GM18951 (cell line): ENCODE results near the gene SCFD2.

Experiments
- POLR2A ChIP-seq: IDR thresholded peaks from 4 replicates; pipeline ENCODE4 v1.6.1; 2011; ENCODE audit warnings: mild to moderate bottlenecking; ENCODE audit not compliant: insufficient read length, insufficient read depth; ENCODE audit errors: extremely low read depth
- in situ Hi-C: fragments of 300-500 bp; cut with MboI; formaldehyde crosslinking; loops from one replicate; pipeline ENCODE4 v1.12.0; 2022; ENCODE audit warnings: low sequenced_read_pairs, mixed read lengths, inconsistent platforms; ENCODE audit not compliant: unreplicated experiment

Gene SCFD2

GRCh38 chr4:53105313-53105712 lies 260.5 kb downstream of the SCFD2 start:
- in situ Hi-C loops, result no loop called here
- TF ChIP-seq POLR2A, result no peak

DNA sequence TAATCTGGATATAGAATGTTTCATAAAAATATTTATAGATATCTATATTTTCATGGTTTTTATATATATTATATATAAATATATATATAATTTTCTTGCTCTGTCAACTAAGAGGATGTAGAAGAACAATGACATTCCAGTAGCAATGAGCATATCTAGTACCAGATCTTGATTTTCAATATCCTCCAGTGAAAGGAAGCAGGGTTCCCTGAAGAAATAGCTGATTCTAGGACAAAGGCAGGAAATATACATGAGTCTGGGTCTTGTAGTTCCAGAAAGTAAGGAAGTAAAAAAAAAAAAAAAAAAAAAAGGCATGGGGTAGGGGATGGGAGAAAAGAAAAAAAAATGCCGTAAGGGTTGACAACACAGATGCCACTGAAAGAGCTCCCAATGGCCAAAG lies 262.4 kb downstream of the SCFD2 start:
- TF ChIP-seq POLR2A, result no peak
- in situ Hi-C loops, result no loop called here

DNA sequence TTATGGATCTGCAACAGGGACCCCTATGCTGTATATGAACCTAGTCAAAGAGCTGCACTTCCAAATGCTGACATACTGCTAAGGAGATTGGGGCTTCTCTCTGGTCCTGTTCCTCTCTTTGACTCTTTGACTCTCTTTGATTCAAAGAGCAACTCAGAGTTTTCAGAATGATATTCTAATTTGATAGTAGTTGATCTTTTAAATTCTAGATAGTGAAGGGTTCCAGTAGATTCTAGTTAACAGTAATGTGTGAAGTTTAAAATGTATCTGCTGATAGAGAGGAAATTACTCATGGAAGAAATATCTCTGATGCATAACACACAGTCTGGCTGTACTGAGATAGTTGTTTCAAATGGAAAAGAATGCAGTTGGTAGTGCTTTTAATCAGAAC lies 264.7 kb downstream of the SCFD2 start:
- no peak for TF ChIP-seq POLR2A
- in situ Hi-C loops, result no loop called here

- in situ Hi-C loops, result no loop called here
- TF ChIP-seq POLR2A, result no peak
Observed at GRCh38 chr4:53100501-53101190, 265.2 kb downstream of the SCFD2 start.

DNA sequence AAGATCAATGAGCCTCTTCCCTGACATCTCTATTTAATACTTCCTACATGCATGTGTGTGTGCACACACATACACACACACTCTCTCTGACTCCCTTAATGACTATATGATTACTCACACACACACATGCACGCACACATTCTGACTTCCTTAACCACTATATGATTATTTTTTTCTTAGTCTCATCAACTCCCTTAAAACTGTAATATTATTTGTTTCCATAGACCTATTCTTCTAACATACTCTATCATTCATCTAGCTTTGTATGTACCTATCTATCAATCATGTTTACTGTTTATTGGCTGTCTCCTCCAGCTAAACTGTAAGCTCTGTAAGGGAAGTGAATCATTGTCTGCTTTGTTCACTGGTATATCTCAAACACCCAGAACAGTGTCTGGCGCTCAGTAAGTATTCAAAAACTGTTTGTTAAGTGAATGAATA lies 267.2 kb downstream of the SCFD2 start:
- no peak for TF ChIP-seq POLR2A
- in situ Hi-C loops, result no loop called here

DNA sequence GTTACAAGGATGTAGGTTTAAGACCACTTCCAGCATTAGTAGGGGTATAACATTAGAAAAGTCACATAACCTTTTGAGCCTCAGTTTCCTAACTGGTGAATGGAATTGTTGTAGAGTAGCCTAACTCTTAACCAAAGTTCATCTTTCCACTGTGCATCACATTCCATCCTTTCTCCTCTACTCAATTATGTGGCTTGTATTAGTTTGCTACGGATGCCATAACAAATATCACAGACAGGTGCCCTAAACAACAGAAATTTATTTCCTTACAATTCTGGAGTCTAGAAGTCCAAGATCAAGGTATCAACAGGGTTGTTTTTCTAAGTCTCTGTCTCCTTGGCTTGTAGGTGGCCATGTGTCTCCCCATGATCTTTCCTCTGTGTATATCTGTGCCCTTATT lies 271.8 kb downstream of the SCFD2 start:
- no peak for TF ChIP-seq POLR2A
- in situ Hi-C loops, result no loop called here

DNA sequence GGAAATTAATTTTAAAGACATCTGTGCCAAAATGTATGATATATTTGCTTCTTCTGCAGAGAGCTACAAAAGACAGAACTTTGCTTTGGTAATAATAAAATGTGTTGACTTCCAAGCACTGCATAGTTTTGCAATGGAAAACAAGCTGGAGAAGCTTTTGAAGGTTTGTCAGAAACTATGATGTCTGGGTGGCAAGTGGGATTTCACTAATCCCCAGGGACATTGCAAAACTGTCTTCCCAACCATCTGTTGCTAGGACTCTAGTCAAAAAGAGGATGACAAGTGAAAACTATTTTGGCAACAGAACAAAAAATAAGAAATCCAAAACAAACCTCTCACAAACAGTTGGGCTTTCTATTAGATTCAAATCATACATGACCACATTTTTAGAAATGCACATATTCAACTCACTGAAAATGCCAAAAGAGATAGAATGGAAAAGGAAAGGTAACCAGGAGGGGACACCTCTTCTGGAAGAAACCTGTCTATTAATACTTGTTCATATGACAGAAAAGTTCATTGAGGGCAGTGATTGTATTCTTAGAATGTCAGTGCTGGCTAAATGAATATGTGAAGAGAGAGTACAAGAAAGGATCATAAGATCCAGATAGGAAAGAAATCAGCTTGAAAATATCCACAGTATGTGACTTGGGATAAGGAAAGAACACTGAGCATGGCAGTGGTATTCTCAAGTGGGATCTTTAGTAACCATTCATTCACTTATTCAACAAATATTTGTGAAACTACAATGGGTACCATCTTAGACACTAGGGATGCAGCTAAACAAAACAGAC lies 275.7 kb downstream of the SCFD2 start:
- TF ChIP-seq POLR2A, result no peak
- in situ Hi-C loops, result no loop called here

GRCh38 chr4:53088152-53088551 lies 277.7 kb downstream of the SCFD2 start:
- no peak for TF ChIP-seq POLR2A
- in situ Hi-C loops, result no loop called here

DNA sequence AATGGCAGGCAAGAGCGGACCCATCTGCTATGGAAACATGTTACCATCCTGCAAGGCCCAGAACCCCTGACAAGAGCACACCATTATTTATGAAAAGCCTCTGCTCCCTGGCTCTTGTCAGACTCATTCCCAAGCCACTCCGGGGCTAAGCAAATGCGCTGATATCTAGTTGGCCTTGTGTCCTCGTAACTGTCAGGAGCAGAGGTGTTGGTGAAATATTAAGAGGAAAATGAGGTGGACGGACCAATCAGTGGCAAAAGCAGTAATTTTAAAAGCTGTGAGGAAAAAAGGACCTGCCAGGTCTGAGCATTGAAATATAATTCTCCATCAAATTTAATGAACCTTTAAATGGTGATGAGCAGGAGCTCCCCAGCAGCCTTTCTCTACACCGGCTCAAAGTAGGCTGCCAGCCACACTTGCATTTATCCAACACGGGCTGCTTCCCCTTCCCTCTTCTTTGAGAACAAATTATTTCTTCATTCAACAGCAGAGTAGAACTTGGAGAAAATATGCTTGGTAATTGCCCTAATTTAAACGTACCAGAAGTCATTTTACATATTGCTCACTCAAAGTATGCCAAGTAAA lies 289.4 kb downstream of the SCFD2 start:
- TF ChIP-seq POLR2A, result no peak
- in situ Hi-C loops, result no loop called here

GRCh38 chr4:53075162-53075785 lies 290.6 kb downstream of the SCFD2 start:
- TF ChIP-seq POLR2A, result no peak
- in situ Hi-C loops, result no loop called here

DNA sequence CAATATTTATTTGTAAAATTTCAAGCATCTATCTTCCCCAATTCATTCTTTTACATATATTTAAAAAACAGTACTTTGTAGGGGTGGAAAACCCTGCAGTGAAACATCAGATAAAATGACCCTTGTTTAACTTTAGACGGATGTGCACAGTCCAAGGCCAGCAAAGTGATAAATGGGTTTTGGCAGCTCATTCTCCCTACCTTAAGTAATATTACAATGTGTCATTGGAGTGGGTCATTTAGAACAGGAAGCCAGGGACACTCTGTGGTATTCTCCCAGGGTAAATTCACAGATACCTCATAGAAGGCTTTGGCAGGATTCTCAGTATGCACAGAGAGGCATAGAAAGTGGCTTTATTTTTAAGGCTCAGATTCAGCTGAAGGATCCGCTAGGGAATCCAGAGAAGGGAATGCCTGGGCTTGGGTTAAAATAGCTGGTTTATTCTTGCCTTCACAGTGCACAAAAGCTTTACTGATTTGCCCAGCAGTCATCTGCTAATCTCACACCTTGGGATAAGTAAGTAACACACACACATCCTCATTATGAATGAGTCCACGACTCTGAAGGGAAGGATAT lies 297.0 kb downstream of the SCFD2 start:
- in situ Hi-C loops, result no loop called here
- no peak for TF ChIP-seq POLR2A

GRCh38 chr4:53067125-53067802 lies 298.6 kb downstream of the SCFD2 start:
- in situ Hi-C loops, result no loop called here
- TF ChIP-seq POLR2A, result no peak
